IMR-90 (cell line): Measurements from ENCODE around the gene SLC15A3. TPM values are rescaled to one million over a fixed set of nuclear protein-coding genes. Genes with fewer than 3 reads are reported as not detected.

Experiments
- ATAC-seq: fragments of 200-7000 bp; cut with Tn5 transposase; 2 replicates; pipeline ENCODE4 v1.9.1; 2020; ENCODE audit warnings: low read depth, mild to moderate bottlenecking, moderate library complexity
- BruUV-seq: library from RNA; stranded (reverse); fragments of 400-500 nt; replicated peaks from 2 replicates; lab custom pipeline; 2021; lab: Mats Ljungman, UMichigan
- CTCF ChIA-PET: fragments of 300-600 bp; formaldehyde crosslinking; extraction: SDS; loops from one replicate; lab custom pipeline; 2021; ENCODE audit warnings: antibody characterized with exemption; lab: Yijun Ruan, JAX
- POLR2A ChIA-PET: fragments of 300-600 bp; sonication (Branson Sonifier 250); formaldehyde crosslinking; loops from one replicate; lab custom pipeline; 2022; ENCODE audit warnings: antibody characterized with exemption; ENCODE audit not compliant: unreplicated experiment; lab: Charles Lee
- DNase-seq: peaks from one replicate; pipeline ENCODE4 v3.0.0; 2013
- H2AFZ ChIP-seq: replicated peaks from 2 replicates; pipeline ENCODE3; 2013; ENCODE audit warnings: low read length, mild to moderate bottlenecking; ENCODE audit not compliant: poor library complexity
- H2AK5ac ChIP-seq: 2 replicates; pipeline ENCODE4 v1.6.1; 2013; ENCODE audit warnings: low read depth, low read length, inconsistent platforms
- H2AK9ac ChIP-seq: replicated peaks from 2 replicates; pipeline ENCODE3; 2013; ENCODE audit warnings: mild to moderate bottlenecking, low read depth, low read length, moderate library complexity; ENCODE audit not compliant: poor library complexity
- H2BK120ac ChIP-seq: 2 replicates; pipeline ENCODE4 v1.6.1; 2013; ENCODE audit warnings: low read depth, low read length, inconsistent platforms
- H2BK15ac ChIP-seq: 3 replicates; pipeline ENCODE4 v1.6.1; 2013; ENCODE audit warnings: low read depth, low read length, inconsistent platforms
- H2BK20ac ChIP-seq: 2 replicates; pipeline ENCODE4 v1.6.1; 2013; ENCODE audit warnings: low read depth, mild to moderate bottlenecking, inconsistent platforms, low read length, moderate library complexity
- H2BK5ac ChIP-seq: 2 replicates; pipeline ENCODE4 v1.6.1; 2013; ENCODE audit warnings: mild to moderate bottlenecking, low read depth, low read length, inconsistent platforms; ENCODE audit not compliant: poor library complexity, severe bottlenecking
- H3K14ac ChIP-seq: replicated peaks from 2 replicates; pipeline ENCODE4 v1.6.1; 2013; ENCODE audit warnings: low read depth, low read length, inconsistent platforms
- H3K18ac ChIP-seq: 2 replicates; pipeline ENCODE4 v1.6.1; 2013; ENCODE audit warnings: low read depth, low read length, control low read depth
- H3K23ac ChIP-seq: 2 replicates; pipeline ENCODE4 v1.6.1; 2013; ENCODE audit warnings: low read depth, low read length, inconsistent platforms
- H3K27ac ChIP-seq: 2 replicates; pipeline ENCODE4 v1.5.1; 2013; ENCODE audit warnings: mild to moderate bottlenecking, control low read depth, low read length; ENCODE audit not compliant: insufficient read depth
- H3K27me3 ChIP-seq: 2 replicates; pipeline ENCODE4 v1.6.1; 2013; ENCODE audit warnings: low read length; ENCODE audit not compliant: control insufficient read depth, insufficient read depth
- H3K36me3 ChIP-seq: 2 replicates; pipeline ENCODE4 v1.6.1; 2013; ENCODE audit warnings: low read length, mixed read lengths; ENCODE audit not compliant: control insufficient read depth, insufficient read depth
- H3K4ac ChIP-seq: 2 replicates; pipeline ENCODE4 v1.6.1; 2013; ENCODE audit warnings: low read depth, low read length, inconsistent platforms
- H3K4me1 ChIP-seq: 2 replicates; pipeline ENCODE4 v1.6.1; 2013; ENCODE audit warnings: low read length, mixed read lengths; ENCODE audit not compliant: control insufficient read depth, insufficient read depth
- H3K4me2 ChIP-seq: 2 replicates; pipeline ENCODE4 v1.6.1; 2013; ENCODE audit warnings: low read depth, mild to moderate bottlenecking, control low read depth, low read length, moderate library complexity
- H3K4me3 ChIP-seq: 2 replicates; pipeline ENCODE4 v1.5.1; 2013; ENCODE audit warnings: low read depth, mild to moderate bottlenecking, control low read depth, low read length, moderate library complexity; ENCODE audit not compliant: insufficient read depth
- H3K56ac ChIP-seq: 2 replicates; pipeline ENCODE4 v1.6.1; 2013; ENCODE audit warnings: low read length, inconsistent platforms; ENCODE audit not compliant: insufficient read depth; ENCODE audit errors: extremely low read depth
- H3K79me1 ChIP-seq, 2 experiments: 2 replicates each; pipeline ENCODE4 v1.6.1; 2013; ENCODE audit warnings: low read length in 2 of 2, inconsistent platforms in 1 of 2, low read depth in 1 of 2
- H3K9ac ChIP-seq: 2 replicates; pipeline ENCODE4 v1.6.1; 2013; ENCODE audit warnings: low read depth, low read length, control low read depth
- H3K9me1 ChIP-seq: 2 replicates; pipeline ENCODE4 v1.6.1; 2013; ENCODE audit warnings: low read length, inconsistent platforms; ENCODE audit not compliant: insufficient read depth
- H3K9me3 ChIP-seq: 2 replicates; pipeline ENCODE4 v1.6.1; 2013; ENCODE audit warnings: low read length; ENCODE audit not compliant: control insufficient read depth, insufficient read depth
- H4K20me1 ChIP-seq: 2 replicates; pipeline ENCODE4 v1.6.1; 2013; ENCODE audit warnings: low read length, inconsistent platforms; ENCODE audit not compliant: insufficient read depth
- H4K5ac ChIP-seq: 2 replicates; pipeline ENCODE4 v1.6.1; 2013; ENCODE audit warnings: mild to moderate bottlenecking, low read depth, low read length, control low read depth
- H4K8ac ChIP-seq, 2 experiments: 2 replicates each; pipeline ENCODE4 v1.6.1; 2013; ENCODE audit warnings: low read depth in 2 of 2, low read length in 2 of 2, control low read depth in 1 of 2, inconsistent platforms in 1 of 2
- H4K91ac ChIP-seq: 2 replicates; pipeline ENCODE4 v1.6.1; 2013; ENCODE audit warnings: low read depth, low read length, inconsistent platforms; ENCODE audit not compliant: insufficient read depth
- BHLHE40 ChIP-seq: fragments of 150-350 bp; IDR thresholded peaks from 2 replicates; pipeline ENCODE4 v1.6.1; 2016; ENCODE audit warnings: mild to moderate bottlenecking, low read depth, low read length
- CEBPB ChIP-seq: IDR thresholded peaks from 2 replicates; pipeline ENCODE4 v1.6.1; 2012; ENCODE audit warnings: low read depth, low read length, improper control_type of control experiment
- CHD1 ChIP-seq: IDR thresholded peaks from 2 replicates; pipeline ENCODE4 v1.6.1; 2012; ENCODE audit warnings: low read depth, low read length, improper control_type of control experiment
- CTCF ChIP-seq: conservative IDR thresholded peaks from 2 replicates; pipeline ENCODE4 v1.5.1; 2012; ENCODE audit warnings: mild to moderate bottlenecking, low read depth, low read length, improper control_type of control experiment
- ELK1 ChIP-seq: fragments of 150-350 bp; IDR thresholded peaks from 2 replicates; pipeline ENCODE4 v1.6.1; 2016; ENCODE audit warnings: low read depth, mild to moderate bottlenecking, low read length, moderate library complexity, borderline replicate concordance
- FOS ChIP-seq: fragments of 150-350 bp; IDR thresholded peaks from 2 replicates; pipeline ENCODE4 v1.6.1; 2016; ENCODE audit warnings: low read depth, low read length
- MAFK ChIP-seq: IDR thresholded peaks from 2 replicates; pipeline ENCODE4 v1.6.1; 2012; ENCODE audit warnings: low read depth, low read length, improper control_type of control experiment
- NFE2L2 ChIP-seq: fragments of 150-350 bp; IDR thresholded peaks from 2 replicates; pipeline ENCODE4 v1.6.1; 2016; ENCODE audit warnings: low read depth, mild to moderate bottlenecking, low read length
- POLR2A ChIP-seq: IDR thresholded peaks from 2 replicates; pipeline ENCODE4 v1.6.1; 2012; ENCODE audit warnings: mild to moderate bottlenecking, low read depth, low read length
- RCOR1 ChIP-seq: IDR thresholded peaks from 2 replicates; pipeline ENCODE4 v1.6.1; 2012; ENCODE audit warnings: mild to moderate bottlenecking, low read length, improper control_type of control experiment; ENCODE audit not compliant: insufficient replicate concordance
- RFX5 ChIP-seq: IDR thresholded peaks from 2 replicates; pipeline ENCODE4 v1.8.0; 2012; ENCODE audit warnings: low read depth, mild to moderate bottlenecking, low read length, moderate library complexity
- WGBS, 2 experiments: methylation state at CpG; one replicate each; pipeline versions ENCODE4 v1.1.5 to v1.1.7; 2013; ENCODE audit warnings: missing lambda C conversion rate in 2 of 2; ENCODE audit not compliant: insufficient read length in 1 of 2; ENCODE audit errors: extremely low coverage in 2 of 2; 5-methylcytosine and 5-hydroxymethylcytosine counted together
- dilution Hi-C: fragments of 300-500 bp; cut with HindIII; formaldehyde crosslinking; loops from one replicate; pipeline ENCODE4 v1.14.3; 2018; ENCODE audit warnings: low sequenced_read_pairs; ENCODE audit not compliant: unreplicated experiment
- in situ Hi-C: fragments of 300-500 bp; cut with MboI; formaldehyde crosslinking; loops from 3 replicates; pipeline ENCODE4 v1.14.3; 2019; ENCODE audit warnings: low sequenced_read_pairs, inconsistent platforms, mixed read lengths
- intact Hi-C: fragments of 100-400 bp; cut with micrococcal nuclease; formaldehyde crosslinking; loops from 2 replicates; pipeline ENCODE4 v1.10.0; 2022
- polyA plus RNA-seq, 3 experiments: library from polyadenylated mRNA; depleted of rRNA; stranded (reverse); fragments of >200 nt; gene quantifications; 2 replicates each; pipeline ENCODE4 v1.2.3, GENCODE V29; 2012; ENCODE audit warnings: low replicate concordance in 1 of 3
- total RNA-seq: library from RNA; depleted of rRNA; stranded (reverse); fragments of >200 nt; gene quantifications from 2 replicates; pipeline ENCODE4 v1.2.3, GENCODE V29; 2012
- TF ChIP-seq, protein P1 (sequence below): fragments of 150-350 bp; IDR thresholded peaks from 2 replicates; pipeline ENCODE4 v1.6.1; 2017; ENCODE audit warnings: mild to moderate bottlenecking, antibody characterized with exemption, low read length, low read depth

Gene SLC15A3
- total and polyA plus RNA-seq, 2 of the 4 experiments (the other 2 are of a cell fraction), result 3.2 to 4.4 TPM

GRCh38 chr11:60895687-60896086 is 56.3 kb downstream of the SLC15A3 start:
- Histone ChIP-seq H3K36me3 (peaks cover 40% of the 10 kb centered on the region), H2BK120ac (no peak overlapping the region), H3K4me3 (no peak overlapping the region), H2AK5ac (no peak overlapping the region), H2BK15ac (no peak overlapping the region), H2AFZ (no peak overlapping the region), H3K23ac (no peak overlapping the region), H3K4me2 (no peak overlapping the region), H3K14ac (no peak overlapping the region), H3K79me1 (peaks cover 2 to 3% of the 10 kb centered on the region in 2 experiments; a peak in 3 of 4 replicates), H4K8ac (no peak overlapping the region), H3K18ac (no peak overlapping the region), H3K9me3 (no peaks in the 10 kb centered on the region), H3K9ac (no peak overlapping the region), H3K9me1 (no peaks in the 10 kb centered on the region), H2BK5ac (no peak overlapping the region), H3K56ac (no peak overlapping the region), H3K4ac (no peak overlapping the region), H3K4me1 (no peaks in the 10 kb centered on the region), H4K91ac (no peak overlapping the region), H3K27me3 (no peaks in the 10 kb centered on the region), H4K20me1 (no peaks in the 10 kb centered on the region), H2BK20ac (no peak overlapping the region), H3K27ac (no peak overlapping the region), H4K5ac (no peak overlapping the region), H2AK9ac (no peak overlapping the region)
- intact Hi-C loops (no loop called here), in situ Hi-C loops (loop anchor here (5.0 kb wide), 1 partner anchor 118 kb away; no protein-coding TSS in a partner anchor), dilution Hi-C loops (no loop called here)
- POLR2A ChIA-PET, result no interaction called here
- DNase-seq (no peak), ATAC-seq (no peak)
- BruUV-seq, result no TSS peak
- no CpG with 5 or more reads among the region's 5 CpGs for WGBS, 2 experiments
- CTCF ChIA-PET, result interaction anchor here (2.0 kb wide), 1 partner anchor 8 kb away, joined by 6 read pairs; no protein-coding TSS in a partner anchor
- TF ChIP-seq CEBPB (no peak), NFE2L2 (no peak), CHD1 (no peak), BHLHE40 (no peak), RFX5 (no peak), POLR2A (no peak), RCOR1 (no peak), MAFK (no peak), CTCF (no peak), FOS (no peak), ELK1 (no peak)
- TF ChIP-seq, protein P1, sequence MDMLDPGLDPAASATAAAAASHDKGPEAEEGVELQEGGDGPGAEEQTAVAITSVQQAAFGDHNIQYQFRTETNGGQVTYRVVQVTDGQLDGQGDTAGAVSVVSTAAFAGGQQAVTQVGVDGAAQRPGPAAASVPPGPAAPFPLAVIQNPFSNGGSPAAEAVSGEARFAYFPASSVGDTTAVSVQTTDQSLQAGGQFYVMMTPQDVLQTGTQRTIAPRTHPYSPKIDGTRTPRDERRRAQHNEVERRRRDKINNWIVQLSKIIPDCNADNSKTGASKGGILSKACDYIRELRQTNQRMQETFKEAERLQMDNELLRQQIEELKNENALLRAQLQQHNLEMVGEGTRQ, result no peak
